B cell (primary cell): ENCODE data around the gene TSHR. TPM values are rescaled to one million over a fixed set of nuclear protein-coding genes. Genes with fewer than 3 reads are reported as not detected.
"Not testable (repeated sequence)": the region's sequence is repeated elsewhere in the genome, so short reads cannot be mapped to it uniquely, and the experiment has no call there.

Source experiments
- ATAC-seq: fragments of 200-7000 bp; cut with Tn5 transposase; one replicate; pipeline ENCODE4 v1.10.0; 2021; ENCODE audit warnings: low read depth, mild to moderate bottlenecking, moderate number of reproducible peaks, moderate library complexity
- CTCF ChIA-PET: fragments of 350-600 bp; sonication (Branson Sonifier 250); formaldehyde crosslinking; loops from one replicate; lab custom pipeline; 2021; ENCODE audit warnings: antibody characterized with exemption, inconsistent platforms; lab: Charles Lee
- POLR2A ChIA-PET: fragments of 350-600 bp; sonication (Branson Sonifier 250); formaldehyde crosslinking; loops from one replicate; lab custom pipeline; 2021; ENCODE audit warnings: antibody characterized with exemption; lab: Charles Lee
- DNase-seq: peaks from one replicate; pipeline ENCODE4 v3.0.0; 2013
- H2AFZ ChIP-seq: 2 replicates; pipeline ENCODE4 v1.6.1; 2012; ENCODE audit warnings: mild to moderate bottlenecking, low read depth, low read length; ENCODE audit not compliant: insufficient read depth, poor library complexity, severe bottlenecking
- H3K27ac ChIP-seq, 2 donors: 1 replicate in 1 of 2; 2 replicates in 1 of 2; pipeline ENCODE4 v1.5.1; 2012 to 2013; ENCODE audit warnings: low read length in 2 of 2, mild to moderate bottlenecking in 2 of 2, moderate library complexity in 1 of 2
- H3K27me3 ChIP-seq, 4 experiments: fragments of 200-600 bp in 1 of 4; sonication (generic) in 1 of 4; replicated peaks in 1 of 4; 1 replicate in 2 of 4; 2 replicates in 2 of 4; pipeline versions ENCODE4 v1.6.1 to v1.7.0; 2013 to 2016; ENCODE audit warnings: low read length in 3 of 4, mild to moderate bottlenecking in 2 of 4, mixed read lengths in 1 of 4, moderate library complexity in 1 of 4; ENCODE audit not compliant: insufficient read depth in 4 of 4, control insufficient read depth in 3 of 4; ENCODE audit errors: control extremely low read depth in 1 of 4
- H3K36me3 ChIP-seq, 2 experiments: replicated peaks in 1 of 2; 1 replicate in 1 of 2; 2 replicates in 1 of 2; pipeline versions ENCODE4 v1.6.1 to v1.7.1; 2013; ENCODE audit warnings: low read length in 1 of 2; ENCODE audit not compliant: insufficient read depth in 2 of 2, control insufficient read depth in 1 of 2; ENCODE audit errors: control extremely low read depth in 1 of 2, extremely low read depth in 1 of 2
- H3K4me1 ChIP-seq, 2 donors: fragments of 200-600 bp in 1 of 2; sonication (generic) in 1 of 2; 1 replicate in 1 of 2; 2 replicates in 1 of 2; pipeline versions ENCODE4 v1.5.1 to v1.6.1; 2013 to 2017; ENCODE audit warnings: low read length in 2 of 2; ENCODE audit not compliant: control insufficient read depth in 2 of 2, insufficient read depth in 2 of 2
- H3K4me2 ChIP-seq: replicated peaks from 2 replicates; pipeline ENCODE3; 2012; ENCODE audit warnings: mild to moderate bottlenecking, low read depth, low read length; ENCODE audit not compliant: poor library complexity, severe bottlenecking
- H3K4me3 ChIP-seq, 5 experiments: fragments of 200-600 bp in 1 of 5; sonication (generic) in 1 of 5; 1 replicate in 3 of 5; 2 replicates in 2 of 5; pipeline versions ENCODE4 v1.5.1 to v1.7.0; 2011 to 2016; ENCODE audit warnings: low read length in 4 of 5, mild to moderate bottlenecking in 4 of 5, low read depth in 2 of 5, control low read depth in 1 of 5, moderate library complexity in 1 of 5; ENCODE audit not compliant: insufficient read depth in 1 of 5; ENCODE audit errors: control extremely low read depth in 1 of 5, extremely low read depth in 1 of 5
- H3K79me2 ChIP-seq: fragments of 200-600 bp; sonication (generic); one replicate; pipeline ENCODE4 v1.6.0; 2016; ENCODE audit warnings: low read length; ENCODE audit not compliant: control insufficient read depth, insufficient read depth
- H3K9ac ChIP-seq: fragments of 200-600 bp; sonication (generic); 2 replicates; pipeline ENCODE4 v1.6.1; 2017; ENCODE audit warnings: mild to moderate bottlenecking, low read length, moderate library complexity
- H3K9me3 ChIP-seq, 3 donors: one replicate each; pipeline versions ENCODE4 v1.6.1 to v1.7.1; 2013; ENCODE audit warnings: low read length in 2 of 3; ENCODE audit not compliant: control insufficient read depth in 2 of 3, insufficient read depth in 1 of 3; ENCODE audit errors: control extremely low read depth in 1 of 3
- H4K20me1 ChIP-seq: 2 replicates; pipeline ENCODE4 v1.6.0; 2012; ENCODE audit warnings: mild to moderate bottlenecking, low read length; ENCODE audit not compliant: insufficient read depth, control insufficient read depth, poor library complexity, severe bottlenecking
- H3K27ac Mint-ChIP-seq: one replicate; pipeline ENCODE4 v1.8.0; 2021; ENCODE audit warnings: mixed read lengths
- H3K27me3 Mint-ChIP-seq: one replicate; pipeline ENCODE4 v1.8.0; 2021; ENCODE audit warnings: mixed read lengths
- H3K4me1 Mint-ChIP-seq: one replicate; pipeline ENCODE4 v1.8.0; 2021; ENCODE audit warnings: mixed read lengths
- H3K4me3 Mint-ChIP-seq: one replicate; pipeline ENCODE4 v1.8.0; 2021; ENCODE audit warnings: mixed read lengths
- H3K9me3 Mint-ChIP-seq: one replicate; pipeline ENCODE4 v1.8.0; 2022; ENCODE audit warnings: mixed read lengths; ENCODE audit not compliant: insufficient read depth
- EZH2 ChIP-seq: IDR thresholded peaks from 2 replicates; pipeline ENCODE4 v1.6.1; 2012; ENCODE audit warnings: borderline replicate concordance, low read depth, mild to moderate bottlenecking, moderate library complexity, low read length; ENCODE audit not compliant: insufficient read depth, poor library complexity, severe bottlenecking
- WGBS: methylation state at CpG from one replicate; pipeline ENCODE4 v1.1.5; 2013; ENCODE audit warnings: missing lambda C conversion rate; ENCODE audit not compliant: insufficient coverage; 5-methylcytosine and 5-hydroxymethylcytosine counted together
- intact Hi-C: fragments of 100-400 bp; cut with micrococcal nuclease; formaldehyde crosslinking; loops from one replicate; pipeline ENCODE4 v1.10.0; 2022
- polyA plus RNA-seq: library from polyadenylated mRNA; depleted of rRNA; stranded (reverse); fragments of >200 nt; gene quantifications from 2 replicates; pipeline ENCODE4 v1.2.3, GENCODE V29; 2012
- total RNA-seq, 2 donors: library from RNA; stranded (reverse); fragments of 120-200 nt in 1 of 2; gene quantifications; 1 replicate in 1 of 2; 2 replicates in 1 of 2; pipeline versions ENCODE4 v1.2.3 to v1.2.4, GENCODE V29; 2013 to 2022
- TF ChIP-seq, protein P1 (sequence below): fragments of 200-600 bp; IDR thresholded peaks from one replicate; pipeline ENCODE4 v1.8.0; 2022; ENCODE audit warnings: antibody characterized with exemption, mild to moderate bottlenecking

The TSHR gene
- total and polyA plus RNA-seq, 2 donors (not counting 1 experiment from before 2014, with no cell fraction given), result 0.15 to 0.37 TPM

DNA sequence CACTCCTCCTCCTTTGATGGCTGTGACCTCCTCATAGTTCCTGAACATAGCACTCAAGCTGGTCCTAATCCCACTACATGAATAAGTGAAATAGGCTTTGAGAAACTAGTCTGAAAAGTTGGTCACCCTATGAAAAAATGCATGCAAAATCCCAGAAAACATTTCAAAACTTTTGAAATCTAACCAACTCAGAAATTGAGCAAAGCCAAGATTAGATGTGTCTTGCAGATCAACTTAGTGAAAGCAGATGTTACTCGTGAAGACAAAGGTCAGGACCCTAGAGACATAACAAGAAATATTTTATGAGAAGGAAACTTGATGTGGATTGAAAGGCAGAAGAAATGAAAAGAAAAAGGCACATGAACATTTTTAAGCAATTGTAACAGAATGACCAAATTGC is 63.3 kb downstream of the TSHR start:
- Histone ChIP-seq H3K4me2 (no peak overlapping the region), H3K9me3 (no peaks in the 10 kb centered on the region), H3K9ac (no peak overlapping the region), H3K79me2 (no peaks in the 10 kb centered on the region), H3K36me3 (no peaks in the 10 kb centered on the region), H4K20me1 (no peaks in the 10 kb centered on the region), H3K4me1 (no peaks in the 10 kb centered on the region), H2AFZ (no peak overlapping the region), H3K27me3 (peaks cover 0 to 3% (median 1%) of the 10 kb centered on the region in 4 experiments), H3K27ac (no peak overlapping the region), H3K4me3 (no peak overlapping the region)
- DNase-seq, result no peak
- TF ChIP-seq, protein P1, sequence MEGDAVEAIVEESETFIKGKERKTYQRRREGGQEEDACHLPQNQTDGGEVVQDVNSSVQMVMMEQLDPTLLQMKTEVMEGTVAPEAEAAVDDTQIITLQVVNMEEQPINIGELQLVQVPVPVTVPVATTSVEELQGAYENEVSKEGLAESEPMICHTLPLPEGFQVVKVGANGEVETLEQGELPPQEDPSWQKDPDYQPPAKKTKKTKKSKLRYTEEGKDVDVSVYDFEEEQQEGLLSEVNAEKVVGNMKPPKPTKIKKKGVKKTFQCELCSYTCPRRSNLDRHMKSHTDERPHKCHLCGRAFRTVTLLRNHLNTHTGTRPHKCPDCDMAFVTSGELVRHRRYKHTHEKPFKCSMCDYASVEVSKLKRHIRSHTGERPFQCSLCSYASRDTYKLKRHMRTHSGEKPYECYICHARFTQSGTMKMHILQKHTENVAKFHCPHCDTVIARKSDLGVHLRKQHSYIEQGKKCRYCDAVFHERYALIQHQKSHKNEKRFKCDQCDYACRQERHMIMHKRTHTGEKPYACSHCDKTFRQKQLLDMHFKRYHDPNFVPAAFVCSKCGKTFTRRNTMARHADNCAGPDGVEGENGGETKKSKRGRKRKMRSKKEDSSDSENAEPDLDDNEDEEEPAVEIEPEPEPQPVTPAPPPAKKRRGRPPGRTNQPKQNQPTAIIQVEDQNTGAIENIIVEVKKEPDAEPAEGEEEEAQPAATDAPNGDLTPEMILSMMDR, result no peak
- TF ChIP-seq EZH2, result no peak
- WGBS, result no CpG with 5 or more reads among the region's 1 CpG
- CTCF ChIA-PET, result no interaction called here
- intact Hi-C loops, result no loop called here
- peaks cover 15% of the 10 kb centered on the region for H3K27me3 Mint-ChIP-seq
- no peak for ATAC-seq
- POLR2A ChIA-PET, result no interaction called here
- no peaks in the 10 kb centered on the region for H3K9me3 Mint-ChIP-seq
- no peaks in the 10 kb centered on the region for H3K4me1 Mint-ChIP-seq
- H3K4me3 Mint-ChIP-seq, result no peak overlapping the region
- H3K27ac Mint-ChIP-seq, result no peak overlapping the region

DNA sequence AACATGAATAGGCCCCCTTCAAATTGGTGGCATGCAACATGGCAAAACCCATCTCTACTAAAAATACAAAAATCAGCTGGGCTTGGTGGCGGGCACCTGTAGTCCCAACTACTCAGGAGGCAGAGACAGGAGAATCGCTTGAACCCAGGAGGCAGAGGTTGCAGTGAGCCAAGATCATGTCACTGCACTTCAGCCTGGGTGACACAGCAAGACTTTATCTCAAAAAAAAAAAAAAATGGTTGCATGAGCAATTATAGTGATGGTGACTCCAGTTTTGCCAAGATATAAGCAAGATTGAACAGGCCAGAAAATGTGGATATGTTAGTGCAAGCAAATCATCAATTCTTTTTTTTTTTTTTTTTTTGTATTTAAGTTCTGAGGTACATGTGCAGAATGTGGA is 63.7 kb downstream of the TSHR start:
- H3K4me1 ChIP-seq, H3K27ac ChIP-seq, ATAC-seq, H3K79me2 ChIP-seq, H3K4me3 Mint-ChIP-seq, POLR2A ChIA-PET, H4K20me1 ChIP-seq, H3K9ac ChIP-seq, CTCF ChIA-PET, H3K4me2 ChIP-seq, H3K4me3 ChIP-seq, H3K4me1 Mint-ChIP-seq, intact Hi-C loops, H3K9me3 ChIP-seq, H3K27ac Mint-ChIP-seq, H2AFZ ChIP-seq, H3K36me3 ChIP-seq, DNase-seq, H3K9me3 Mint-ChIP-seq, H3K27me3 ChIP-seq: not testable (repeated sequence)
- H3K27me3 Mint-ChIP-seq, result peaks cover 15% of the 10 kb centered on the region
- WGBS, result 100% methylated on average over 1 of the region's 2 CpGs
